ENCODE measurements around the gene TFE3. TPM values are rescaled to one million over a fixed set of nuclear protein-coding genes. Genes with fewer than 3 reads are reported as not detected.

Gene TFE3
- total RNA-seq, 4 donors from 2014 or later, result 29.3 to 44.5 (median 34.7) TPM

DNA sequence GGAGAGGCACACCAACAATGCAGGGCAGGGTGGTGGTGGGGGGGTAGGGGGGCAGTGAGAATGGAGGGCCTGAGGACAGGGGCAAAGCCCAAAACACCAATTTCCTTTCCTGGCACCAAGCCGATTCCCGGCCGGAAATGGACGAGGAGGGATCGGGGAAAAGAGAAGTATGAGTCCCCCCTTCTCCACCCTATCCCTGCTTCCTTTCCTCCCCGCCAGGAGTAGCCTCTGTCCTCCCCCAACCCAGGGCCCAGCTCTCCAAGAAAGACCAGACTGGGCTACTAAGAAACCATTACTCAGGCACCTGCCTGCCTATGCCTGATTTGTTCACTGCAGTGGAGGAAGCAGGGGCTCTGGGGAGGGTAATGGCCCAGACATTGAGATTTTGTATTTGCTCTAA is 16.0 kb upstream of the TFE3 start:
- ATAC-seq (no peak), DNase-seq (no peak)
- Histone ChIP-seq H3K4me3 (no peak overlapping the region), H3K4me1 (no peaks in the 10 kb centered on the region), H3K27me3 (no peaks in the 10 kb centered on the region), H3K9me3 (no peaks in the 10 kb centered on the region), H3K36me3 (no peaks in the 10 kb centered on the region), H3K27ac (no peak overlapping the region)
- in situ Hi-C loops (cut with MboI; ENCODE audit: low sequenced_read_pairs in 4 of 4) (no loop called here), intact Hi-C loops (cut with DNase I; ENCODE audit: low total_unique reads) (no loop called here)
- TF ChIP-seq, protein P1, sequence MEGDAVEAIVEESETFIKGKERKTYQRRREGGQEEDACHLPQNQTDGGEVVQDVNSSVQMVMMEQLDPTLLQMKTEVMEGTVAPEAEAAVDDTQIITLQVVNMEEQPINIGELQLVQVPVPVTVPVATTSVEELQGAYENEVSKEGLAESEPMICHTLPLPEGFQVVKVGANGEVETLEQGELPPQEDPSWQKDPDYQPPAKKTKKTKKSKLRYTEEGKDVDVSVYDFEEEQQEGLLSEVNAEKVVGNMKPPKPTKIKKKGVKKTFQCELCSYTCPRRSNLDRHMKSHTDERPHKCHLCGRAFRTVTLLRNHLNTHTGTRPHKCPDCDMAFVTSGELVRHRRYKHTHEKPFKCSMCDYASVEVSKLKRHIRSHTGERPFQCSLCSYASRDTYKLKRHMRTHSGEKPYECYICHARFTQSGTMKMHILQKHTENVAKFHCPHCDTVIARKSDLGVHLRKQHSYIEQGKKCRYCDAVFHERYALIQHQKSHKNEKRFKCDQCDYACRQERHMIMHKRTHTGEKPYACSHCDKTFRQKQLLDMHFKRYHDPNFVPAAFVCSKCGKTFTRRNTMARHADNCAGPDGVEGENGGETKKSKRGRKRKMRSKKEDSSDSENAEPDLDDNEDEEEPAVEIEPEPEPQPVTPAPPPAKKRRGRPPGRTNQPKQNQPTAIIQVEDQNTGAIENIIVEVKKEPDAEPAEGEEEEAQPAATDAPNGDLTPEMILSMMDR (IDR thresholded peaks at IDR 0.05 in 4 of 5, conservative IDR thresholded peaks at IDR 0.05 in 1 of 5), result no peak
- no peak for TF ChIP-seq POLR2A (IDR thresholded peaks at IDR 0.05)

DNA sequence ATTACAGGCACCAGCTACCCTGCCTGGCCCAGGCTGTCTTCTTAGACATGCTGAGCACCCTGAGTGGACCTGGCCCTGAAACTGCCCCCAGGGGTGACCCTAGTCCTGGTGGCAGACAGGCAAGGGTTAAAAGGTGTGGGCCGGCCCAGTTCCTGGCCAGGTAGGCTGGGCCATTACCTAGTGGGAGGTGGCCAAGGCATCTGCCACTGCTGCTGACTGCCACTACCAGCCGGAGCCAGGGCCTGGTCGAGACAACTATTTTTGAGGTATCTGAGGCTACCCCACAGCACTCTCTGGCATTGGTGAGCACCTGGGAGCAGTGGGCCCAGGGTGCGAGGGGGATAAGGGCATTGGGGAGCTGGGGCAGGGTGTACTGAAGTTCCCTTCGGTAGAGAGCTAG is 15.6 kb upstream of the TFE3 start, which contains the start of gene CCDC120:
Gene CCDC120 (plus strand): TSS at position 206 of the 400 bp plus-strand sequence. CDS start 3,043 bp downstream, outside the sequence.
- Histone ChIP-seq H3K4me3 (no peak within 1 kb of the TSS), H3K27ac (no peak within 1 kb of the TSS), H3K4me1 (no peaks in the 10 kb centered on the region), H3K36me3 (no peaks in the 10 kb centered on the region), H3K9me3 (no peaks in the 10 kb centered on the region), H3K27me3 (no peaks in the 10 kb centered on the region)
- DNase-seq, result no peak
- in situ Hi-C loops (cut with MboI; ENCODE audit: low sequenced_read_pairs in 4 of 4) (no loop called here), intact Hi-C loops (cut with DNase I; ENCODE audit: low total_unique reads) (no loop called here)
- ATAC-seq, result no peak
- TF ChIP-seq, protein P1 (IDR thresholded peaks at IDR 0.05 in 4 of 5, conservative IDR thresholded peaks at IDR 0.05 in 1 of 5), result no peak
- TF ChIP-seq POLR2A (IDR thresholded peaks at IDR 0.05), result no peak

DNA sequence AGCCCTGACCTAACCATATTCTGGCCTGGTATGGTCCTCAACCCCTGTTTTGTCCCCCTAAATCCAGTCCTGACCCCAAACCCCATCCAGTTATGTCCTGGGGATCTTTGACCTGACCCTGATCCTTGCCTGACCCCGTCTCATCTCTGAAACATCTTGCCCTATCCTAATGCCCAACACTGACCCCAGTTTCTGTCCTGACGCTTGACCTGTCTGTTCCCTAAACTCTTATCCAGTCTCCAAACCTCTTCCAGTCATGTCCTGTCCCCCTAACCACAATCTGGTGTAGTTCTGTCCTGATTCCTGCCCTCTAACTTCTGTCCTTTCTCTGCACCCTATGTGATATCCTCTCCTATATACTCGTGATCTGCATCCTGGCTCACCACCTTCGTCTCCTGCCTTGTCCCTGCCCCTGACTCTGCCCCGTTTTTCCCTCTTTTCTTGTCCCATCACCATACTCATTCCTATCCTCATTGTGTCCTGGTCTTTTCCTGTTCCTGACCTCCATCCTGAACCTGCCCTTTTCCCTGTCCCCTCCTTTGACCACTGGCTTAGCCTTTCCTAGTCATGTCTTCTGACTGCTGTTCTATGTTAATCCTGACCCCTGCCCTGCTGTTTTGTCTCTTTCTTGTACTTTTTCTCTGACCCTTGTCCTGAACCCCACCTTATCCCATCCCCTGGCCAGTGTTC is 11.1 kb upstream of the TFE3 start:
- in situ Hi-C loops (cut with MboI; ENCODE audit: low sequenced_read_pairs in 4 of 4), result no loop called here
- intact Hi-C loops (cut with DNase I; ENCODE audit: low total_unique reads), result no loop called here
- ATAC-seq, result no peak
- DNase-seq, result no peak
- H3K27me3 ChIP-seq, result no peaks in the 10 kb centered on the region
- H3K4me3 ChIP-seq, result peak overlapping the region; percentile 56 to 64 (median 59)
- H3K27ac ChIP-seq, result peak overlapping the region; percentile 43 to 73 (median 63)
- no peaks in the 10 kb centered on the region for H3K36me3 ChIP-seq
- no peak for TF ChIP-seq POLR2A (IDR thresholded peaks at IDR 0.05)
- TF ChIP-seq, protein P1 (IDR thresholded peaks at IDR 0.05 in 4 of 5, conservative IDR thresholded peaks at IDR 0.05 in 1 of 5), result no peak
- no peaks in the 10 kb centered on the region for H3K4me1 ChIP-seq
- no peaks in the 10 kb centered on the region for H3K9me3 ChIP-seq

DNA sequence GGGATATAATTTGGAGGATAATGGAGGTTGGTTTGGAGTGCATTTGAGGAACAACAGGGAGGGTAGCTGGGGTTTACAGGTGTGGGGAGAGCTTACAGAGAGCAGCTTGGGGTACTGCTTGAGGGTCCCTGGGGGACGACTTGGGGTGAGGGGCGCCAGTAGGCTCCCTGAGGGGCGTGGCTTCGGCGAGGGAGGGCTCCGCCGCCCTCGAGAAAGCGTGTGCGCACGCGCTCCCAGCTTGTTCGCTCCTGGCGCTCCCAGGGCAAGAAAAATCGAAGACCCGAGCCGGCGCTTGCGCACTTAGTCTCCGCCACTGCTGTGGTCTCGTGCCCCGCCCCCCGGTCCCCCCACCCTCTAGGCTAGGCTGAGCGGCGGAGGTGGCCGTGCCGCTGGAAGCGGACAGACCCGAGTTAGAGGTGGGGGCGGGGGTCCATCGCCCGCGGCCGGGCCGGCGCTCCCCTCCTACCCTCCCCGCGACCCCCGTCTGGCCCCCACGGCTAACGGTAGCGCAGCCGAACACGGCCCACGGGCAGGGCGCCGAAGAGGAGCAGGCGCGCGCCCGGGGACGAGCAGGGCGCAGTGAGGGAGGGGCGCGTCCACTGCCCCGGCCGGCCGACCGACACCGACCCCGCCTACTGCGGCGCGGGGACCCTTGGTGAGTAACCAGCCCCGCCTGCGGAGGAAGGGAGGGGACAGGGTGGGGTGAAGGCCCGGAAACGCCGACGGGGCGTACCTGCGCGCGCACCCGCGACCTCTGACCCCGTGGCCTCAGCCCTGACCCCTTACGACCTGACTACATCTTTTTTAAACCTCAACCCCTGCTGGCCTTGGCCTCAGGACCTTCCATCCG is 10.3 kb upstream of the TFE3 start:
- H3K36me3 ChIP-seq, result no peaks in the 10 kb centered on the region
- H3K27me3 ChIP-seq, result no peaks in the 10 kb centered on the region
- intact Hi-C loops (cut with DNase I; ENCODE audit: low total_unique reads), result no loop called here
- no peaks in the 10 kb centered on the region for H3K9me3 ChIP-seq
- DNase-seq (no peak), ATAC-seq (no peak)
- in situ Hi-C loops (cut with MboI; ENCODE audit: low sequenced_read_pairs in 4 of 4), result no loop called here
- no peaks in the 10 kb centered on the region for H3K4me1 ChIP-seq
- TF ChIP-seq, protein P1 (IDR thresholded peaks at IDR 0.05 in 4 of 5, conservative IDR thresholded peaks at IDR 0.05 in 1 of 5), result no peak
- no peak for TF ChIP-seq POLR2A (IDR thresholded peaks at IDR 0.05)
- H3K4me3 ChIP-seq, result peak overlapping the region; percentile 56 to 64 (median 59)
- H3K27ac ChIP-seq, result peak overlapping the region; percentile 43 to 73 (median 63)

Measured in gastrocnemius medialis (tissue), 4 donors.